Fibroblast of lung (primary cell): ENCODE measurements around the gene NCOA7.

Source experiments
- EZH2 ChIP-seq: IDR thresholded peaks from 2 replicates; pipeline ENCODE4 v1.5.1; 2012; ENCODE audit warnings: low read length, control low read depth, mild to moderate bottlenecking; ENCODE audit errors: missing control alignments
- TF ChIP-seq, protein P1 (sequence below), 2 donors: IDR thresholded peaks in 1 of 2; conservative IDR thresholded peaks in 1 of 2; 1 replicate in 1 of 2; 2 replicates in 1 of 2; pipeline ENCODE4 v1.5.1; 2011 to 2012; ENCODE audit warnings: low read length in 2 of 2, control low read depth in 1 of 2, inconsistent platforms in 1 of 2, low read depth in 1 of 2, mild to moderate bottlenecking in 1 of 2

- TF ChIP-seq, protein P1, sequence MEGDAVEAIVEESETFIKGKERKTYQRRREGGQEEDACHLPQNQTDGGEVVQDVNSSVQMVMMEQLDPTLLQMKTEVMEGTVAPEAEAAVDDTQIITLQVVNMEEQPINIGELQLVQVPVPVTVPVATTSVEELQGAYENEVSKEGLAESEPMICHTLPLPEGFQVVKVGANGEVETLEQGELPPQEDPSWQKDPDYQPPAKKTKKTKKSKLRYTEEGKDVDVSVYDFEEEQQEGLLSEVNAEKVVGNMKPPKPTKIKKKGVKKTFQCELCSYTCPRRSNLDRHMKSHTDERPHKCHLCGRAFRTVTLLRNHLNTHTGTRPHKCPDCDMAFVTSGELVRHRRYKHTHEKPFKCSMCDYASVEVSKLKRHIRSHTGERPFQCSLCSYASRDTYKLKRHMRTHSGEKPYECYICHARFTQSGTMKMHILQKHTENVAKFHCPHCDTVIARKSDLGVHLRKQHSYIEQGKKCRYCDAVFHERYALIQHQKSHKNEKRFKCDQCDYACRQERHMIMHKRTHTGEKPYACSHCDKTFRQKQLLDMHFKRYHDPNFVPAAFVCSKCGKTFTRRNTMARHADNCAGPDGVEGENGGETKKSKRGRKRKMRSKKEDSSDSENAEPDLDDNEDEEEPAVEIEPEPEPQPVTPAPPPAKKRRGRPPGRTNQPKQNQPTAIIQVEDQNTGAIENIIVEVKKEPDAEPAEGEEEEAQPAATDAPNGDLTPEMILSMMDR (conservative IDR thresholded peaks at IDR 0.05 in 1 of 2, IDR thresholded peaks at IDR 0.05 in 1 of 2; ENCODE audit: low read depth in 1 of 2, low read length in 2 of 2), result peak; percentile 81 to 88
- no peak for TF ChIP-seq EZH2
Observed at GRCh38 chr6:125956506-125957390, 166.0 kb downstream of the NCOA7 start, which contains the start of gene HINT3.
